ENCODE measurements around the gene TNIK. TPM values are rescaled to one million over a fixed set of nuclear protein-coding genes. Genes with fewer than 3 reads are reported as not detected.

TNIK gene
- total RNA-seq, 1 experiment from 2014 or later, result 0.03 TPM

GRCh38 chr3:171176244-171176933 lies 283.8 kb downstream of the TNIK start:
- no peak for DNase-seq (ENCODE audit: low spot score)
- in situ Hi-C loops (cut with HindIII; ENCODE audit: low sequenced_read_pairs), result no loop called here

DNA sequence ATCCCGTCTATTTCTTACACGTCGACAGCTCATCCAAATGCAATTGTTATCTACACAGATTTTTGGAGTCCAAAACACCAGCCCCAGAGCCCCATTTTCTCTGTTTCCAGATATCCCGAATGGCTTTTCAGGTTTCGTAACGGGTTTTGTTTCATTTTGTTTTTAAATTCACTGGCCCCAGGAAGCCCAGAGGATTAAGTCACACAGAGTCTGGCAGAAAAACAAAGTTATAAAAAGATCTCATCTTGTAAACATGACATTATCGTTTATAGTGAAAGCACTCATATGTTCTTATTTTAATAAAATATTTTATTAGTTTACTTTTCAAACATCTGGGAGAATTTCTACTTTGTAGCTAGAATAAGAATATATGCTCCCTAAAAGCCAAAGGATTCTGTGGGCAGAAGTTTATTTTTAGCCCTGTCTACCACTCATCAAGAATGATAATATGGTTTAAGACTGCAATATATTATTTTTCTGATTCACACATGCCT lies 284.4 kb downstream of the TNIK start:
- in situ Hi-C loops (cut with HindIII; ENCODE audit: low sequenced_read_pairs), result no loop called here
- DNase-seq (ENCODE audit: low spot score), result no peak

GRCh38 chr3:171173736-171174135 lies 286.5 kb downstream of the TNIK start:
- DNase-seq (ENCODE audit: low spot score), result peak; percentile 35
- in situ Hi-C loops (cut with HindIII; ENCODE audit: low sequenced_read_pairs), result no loop called here

GRCh38 chr3:171172070-171172469 lies 288.1 kb downstream of the TNIK start:
- no peak for DNase-seq (ENCODE audit: low spot score)
- in situ Hi-C loops (cut with HindIII; ENCODE audit: low sequenced_read_pairs), result no loop called here

DNA sequence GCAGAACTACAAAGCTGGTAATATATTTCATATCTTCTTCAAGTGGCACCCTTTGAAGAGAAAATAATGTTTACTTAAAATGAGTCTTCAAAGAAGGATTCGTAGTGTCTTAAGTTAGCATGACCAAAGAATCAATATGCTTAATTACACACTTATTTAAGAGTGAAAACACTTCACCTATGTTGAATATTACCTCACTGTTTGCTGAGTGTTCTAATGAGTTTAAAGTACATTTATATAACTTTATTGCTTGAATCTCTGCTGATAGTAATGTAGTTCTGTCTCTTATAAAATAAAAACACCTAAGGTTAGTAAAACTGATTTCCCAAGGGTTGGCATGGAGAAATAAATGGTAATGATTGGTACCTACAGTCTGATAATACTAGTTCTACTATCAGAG lies 290.3 kb downstream of the TNIK start:
- no peak for DNase-seq (ENCODE audit: low spot score)
- in situ Hi-C loops (cut with HindIII; ENCODE audit: low sequenced_read_pairs), result no loop called here

DNA sequence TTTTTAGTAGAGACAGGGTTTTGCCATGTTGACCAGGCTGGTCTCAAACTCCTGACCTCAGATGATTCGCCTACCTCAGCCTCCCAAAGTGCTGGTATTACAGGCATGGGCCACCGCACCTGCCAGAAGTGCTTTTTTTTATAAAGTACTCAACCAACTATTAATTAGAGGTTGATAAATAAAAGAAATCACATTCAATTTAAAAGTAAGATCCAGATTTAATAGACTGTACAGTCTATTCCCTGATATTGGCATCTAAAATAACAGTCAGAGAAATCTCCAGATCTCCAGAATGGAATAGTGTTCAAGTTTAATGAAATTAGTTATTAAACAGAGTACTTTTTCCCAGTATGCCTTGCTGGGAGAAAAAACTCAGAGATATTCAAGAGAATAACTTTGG lies 290.8 kb downstream of the TNIK start:
- DNase-seq (ENCODE audit: low spot score), result no peak
- in situ Hi-C loops (cut with HindIII; ENCODE audit: low sequenced_read_pairs), result no loop called here

DNA sequence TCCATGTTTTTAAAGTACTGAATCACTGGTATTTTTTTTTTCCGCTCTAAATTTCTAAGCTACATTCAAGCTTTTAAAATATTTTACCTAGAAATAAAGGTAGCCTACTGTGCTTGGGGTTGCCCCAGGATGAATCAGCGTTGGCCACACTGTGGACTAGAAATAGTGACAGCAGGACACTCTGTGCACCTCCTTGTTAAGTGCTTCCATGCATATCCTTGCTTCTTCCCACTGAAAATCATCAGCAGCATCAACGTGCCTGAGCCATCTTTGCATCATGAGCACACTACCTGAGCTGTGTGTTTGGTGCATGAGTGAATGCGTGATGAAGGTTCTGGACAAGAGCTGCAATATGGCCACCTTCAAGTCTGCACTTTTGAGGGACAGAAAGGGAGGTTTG lies 291.7 kb downstream of the TNIK start:
- in situ Hi-C loops (cut with HindIII; ENCODE audit: low sequenced_read_pairs), result no loop called here
- DNase-seq (ENCODE audit: low spot score), result no peak

GRCh38 chr3:171168086-171168485 lies 292.1 kb downstream of the TNIK start:
- in situ Hi-C loops (cut with HindIII; ENCODE audit: low sequenced_read_pairs), result no loop called here

GRCh38 chr3:171165983-171166382 lies 294.2 kb downstream of the TNIK start:
- no peak for DNase-seq (ENCODE audit: low spot score)
- in situ Hi-C loops (cut with HindIII; ENCODE audit: low sequenced_read_pairs), result no loop called here

More at GRCh38 chr3:171168086-171168485, 292.1 kb downstream of the TNIK start:
- DNase-seq (ENCODE audit: low spot score), result no peak

GRCh38 chr3:171165499-171165921 lies 294.7 kb downstream of the TNIK start:
- in situ Hi-C loops (cut with HindIII; ENCODE audit: low sequenced_read_pairs), result no loop called here
- no peak for DNase-seq (ENCODE audit: low spot score)

GRCh38 chr3:171164067-171164465 lies 296.1 kb downstream of the TNIK start:
- DNase-seq (ENCODE audit: low spot score), result no peak
- in situ Hi-C loops (cut with HindIII; ENCODE audit: low sequenced_read_pairs), result no loop called here

GRCh38 chr3:171163101-171164066 lies 296.8 kb downstream of the TNIK start:
- no peak for DNase-seq (ENCODE audit: low spot score)
- in situ Hi-C loops (cut with HindIII; ENCODE audit: low sequenced_read_pairs), result no loop called here

DNA sequence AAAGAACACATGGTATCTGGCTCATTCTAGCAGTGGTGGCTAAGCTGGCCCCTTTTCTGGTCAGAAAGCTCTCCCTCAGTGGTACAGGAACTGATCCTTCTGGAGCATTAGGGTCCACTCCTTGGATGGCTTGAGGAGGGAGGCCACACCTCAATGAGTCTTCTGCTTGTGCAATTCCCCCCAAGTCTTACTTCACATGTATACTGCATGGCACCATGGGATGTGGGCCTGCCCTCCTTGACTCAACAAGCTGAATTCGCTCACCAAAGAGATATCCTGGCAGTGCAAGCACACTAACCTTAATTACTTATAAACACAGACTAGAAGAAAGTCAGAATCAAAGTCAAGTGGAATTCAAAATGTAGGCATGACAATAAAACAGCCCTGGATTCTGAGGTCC lies 299.9 kb downstream of the TNIK start:
- in situ Hi-C loops (cut with HindIII; ENCODE audit: low sequenced_read_pairs), result no loop called here
- DNase-seq (ENCODE audit: low spot score), result no peak

DNA sequence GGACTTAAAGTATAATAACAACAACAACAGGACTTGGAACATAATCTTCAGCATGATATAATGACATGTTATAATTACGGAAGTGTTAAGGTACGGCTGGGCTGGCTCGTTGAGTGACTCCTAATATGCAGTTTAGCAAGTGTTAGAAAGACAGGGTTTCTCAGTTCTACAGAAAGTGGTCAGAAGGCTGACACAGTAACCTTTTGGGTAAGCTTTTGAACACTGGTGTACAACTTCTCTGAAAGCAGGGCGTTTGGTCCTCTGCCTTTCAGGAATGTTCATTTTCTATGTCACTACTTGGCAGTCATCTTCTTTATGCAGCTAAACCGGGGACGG lies 300.4 kb downstream of the TNIK start:
- in situ Hi-C loops (cut with HindIII; ENCODE audit: low sequenced_read_pairs), result no loop called here

DNA sequence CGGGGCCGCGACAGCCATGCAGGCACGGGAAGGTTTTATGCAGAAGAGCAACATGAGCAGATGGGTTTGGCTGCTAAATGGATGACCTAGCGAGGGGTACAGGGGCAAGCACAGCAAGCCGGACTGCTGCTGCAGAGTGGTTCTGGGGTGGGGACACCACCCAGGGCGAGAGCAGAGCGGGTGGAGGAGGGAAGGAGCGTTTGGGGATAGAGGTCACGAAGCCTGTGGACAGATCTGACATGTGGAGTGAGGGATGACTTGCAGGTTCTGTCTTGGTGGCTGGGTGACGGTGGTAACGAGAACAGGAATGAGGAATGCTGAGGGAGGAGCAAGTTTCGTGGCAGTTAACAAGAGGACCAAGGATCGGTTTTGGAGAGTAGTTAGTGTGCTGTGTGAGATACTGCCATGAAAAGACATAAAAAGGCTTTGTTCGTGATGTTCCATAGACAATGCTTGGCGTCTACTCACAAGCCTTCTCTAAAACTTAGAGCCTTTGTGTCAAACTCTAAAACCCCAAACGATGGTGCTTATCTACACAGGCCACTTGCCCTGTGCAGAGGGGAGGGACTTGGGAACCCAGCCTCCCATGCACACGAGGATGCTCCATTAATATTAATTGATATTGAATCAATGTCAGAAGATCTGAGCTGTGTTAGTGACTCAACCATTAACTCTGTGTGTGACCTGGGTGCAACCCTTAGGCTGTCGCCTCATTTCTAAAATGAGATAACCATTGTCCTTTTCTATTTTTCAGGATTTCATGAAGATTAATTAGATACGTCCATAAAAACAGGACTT lies 301.0 kb downstream of the TNIK start:
- DNase-seq (ENCODE audit: low spot score), result no peak
- in situ Hi-C loops (cut with HindIII; ENCODE audit: low sequenced_read_pairs), result no loop called here

More for the DNA sequence above, 300.4 kb downstream of the TNIK start:
- DNase-seq (ENCODE audit: low spot score), result no peak

GRCh38 chr3:171157980-171158379 lies 302.2 kb downstream of the TNIK start:
- no peak for DNase-seq (ENCODE audit: low spot score)
- in situ Hi-C loops (cut with HindIII; ENCODE audit: low sequenced_read_pairs), result no loop called here

GRCh38 chr3:171157286-171157685 lies 302.9 kb downstream of the TNIK start:
- in situ Hi-C loops (cut with HindIII; ENCODE audit: low sequenced_read_pairs), result no loop called here
- no peak for DNase-seq (ENCODE audit: low spot score)

DNA sequence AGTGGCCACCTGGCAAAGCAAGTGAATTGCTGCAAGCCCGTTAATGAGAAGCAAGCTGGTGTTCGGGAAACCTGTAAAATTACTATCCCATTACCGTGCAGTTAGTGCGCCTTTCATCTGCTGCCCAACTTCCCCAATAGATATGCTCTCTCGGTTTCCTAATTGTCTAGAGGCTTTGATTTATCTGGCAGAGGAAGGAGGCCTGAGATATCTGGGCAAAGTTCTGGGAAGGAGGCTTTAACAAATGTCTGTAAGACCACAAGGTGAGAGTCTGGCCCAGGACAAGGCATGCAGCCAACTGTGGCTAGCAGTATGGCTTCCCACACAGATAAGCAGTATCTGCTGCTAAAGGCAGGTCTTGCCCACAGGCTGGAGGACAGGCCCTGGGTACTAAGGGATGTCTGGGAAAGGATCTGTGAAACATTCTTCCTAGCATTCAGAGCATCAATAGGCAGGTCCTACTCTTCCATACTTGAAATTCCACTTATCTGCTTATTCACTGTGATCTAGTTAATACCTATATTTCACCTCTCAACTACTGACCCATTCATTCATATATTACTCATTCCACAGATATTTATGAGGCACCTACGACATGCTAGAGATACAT lies 303.7 kb downstream of the TNIK start:
- in situ Hi-C loops (cut with HindIII; ENCODE audit: low sequenced_read_pairs), result no loop called here

DNA sequence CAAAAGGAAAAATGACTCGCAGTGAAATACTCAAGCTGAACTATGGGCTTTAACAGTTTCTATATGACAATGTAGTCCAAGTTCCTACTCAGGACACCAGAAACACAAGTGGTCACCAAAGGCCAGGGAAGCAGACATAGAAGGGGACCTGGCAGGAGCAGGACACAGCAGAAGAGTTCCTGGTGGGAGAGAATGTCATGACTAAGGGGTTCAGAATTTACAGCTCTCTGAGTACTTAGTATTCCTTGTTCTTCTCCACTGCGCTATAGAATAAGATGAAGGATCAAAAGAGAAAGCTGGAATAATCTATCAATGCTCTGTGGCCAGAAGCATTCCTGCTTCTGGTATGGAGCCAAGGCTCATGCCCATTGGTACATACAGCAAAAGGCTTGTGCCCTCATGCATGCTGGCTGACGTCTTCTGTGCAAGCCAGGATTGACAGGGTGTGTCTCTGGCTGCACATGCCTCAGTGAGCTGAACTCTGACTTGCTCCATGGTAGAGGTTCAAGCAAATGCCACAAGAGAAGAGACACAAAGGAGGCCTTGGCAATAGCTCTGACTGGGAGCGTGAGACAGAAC lies 305.0 kb downstream of the TNIK start:
- DNase-seq (ENCODE audit: low spot score), result no peak
- in situ Hi-C loops (cut with HindIII; ENCODE audit: low sequenced_read_pairs), result no loop called here

More for the DNA sequence above, 303.7 kb downstream of the TNIK start:
- DNase-seq (ENCODE audit: low spot score), result no peak

Measured in G401 (cell line).